ENCODE data around the gene SCN1B. TPM values are rescaled to one million over a fixed set of nuclear protein-coding genes. Genes with fewer than 3 reads are reported as not detected.

Gene SCN1B
- polyA plus RNA-seq, 1 experiment = 5.7 TPM

GRCh38 chr19:35080613-35081170 is 50.4 kb downstream of the SCN1B start:
- no peak overlapping the region for H3K4me3 ChIP-seq (ENCODE audit: low read depth, low read length)
- DNase-seq (ENCODE audit: low read depth, low spot score) = no peak
- H3K27ac ChIP-seq (ENCODE audit: low read depth, low read length) = no peak overlapping the region
- peaks cover 4% of the 10 kb centered on the region for H3K9me3 ChIP-seq (ENCODE audit: control insufficient read depth, insufficient read depth, low read length)
- no peaks in the 10 kb centered on the region for H3K27me3 ChIP-seq (ENCODE audit: control insufficient read depth, insufficient read depth, low read length)
- TF ChIP-seq, protein P1, sequence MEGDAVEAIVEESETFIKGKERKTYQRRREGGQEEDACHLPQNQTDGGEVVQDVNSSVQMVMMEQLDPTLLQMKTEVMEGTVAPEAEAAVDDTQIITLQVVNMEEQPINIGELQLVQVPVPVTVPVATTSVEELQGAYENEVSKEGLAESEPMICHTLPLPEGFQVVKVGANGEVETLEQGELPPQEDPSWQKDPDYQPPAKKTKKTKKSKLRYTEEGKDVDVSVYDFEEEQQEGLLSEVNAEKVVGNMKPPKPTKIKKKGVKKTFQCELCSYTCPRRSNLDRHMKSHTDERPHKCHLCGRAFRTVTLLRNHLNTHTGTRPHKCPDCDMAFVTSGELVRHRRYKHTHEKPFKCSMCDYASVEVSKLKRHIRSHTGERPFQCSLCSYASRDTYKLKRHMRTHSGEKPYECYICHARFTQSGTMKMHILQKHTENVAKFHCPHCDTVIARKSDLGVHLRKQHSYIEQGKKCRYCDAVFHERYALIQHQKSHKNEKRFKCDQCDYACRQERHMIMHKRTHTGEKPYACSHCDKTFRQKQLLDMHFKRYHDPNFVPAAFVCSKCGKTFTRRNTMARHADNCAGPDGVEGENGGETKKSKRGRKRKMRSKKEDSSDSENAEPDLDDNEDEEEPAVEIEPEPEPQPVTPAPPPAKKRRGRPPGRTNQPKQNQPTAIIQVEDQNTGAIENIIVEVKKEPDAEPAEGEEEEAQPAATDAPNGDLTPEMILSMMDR (IDR thresholded peaks at IDR 0.05; ENCODE audit: low read depth, low read length) = no peak
- ChIA-PET POLR2A (no interaction called here), CTCF (interaction anchor here (1.0 to 3.4 kb wide), 4 partner anchors 10 to 55 kb away, joined by 3 to 11 read pairs (median 6); partner anchors contain the start of gene LGI4)

GRCh38 chr19:35081201-35081600 is 50.9 kb downstream of the SCN1B start:
- ChIA-PET CTCF (interaction anchor here (1.0 to 3.4 kb wide), 4 partner anchors 9 to 54 kb away, joined by 3 to 11 read pairs (median 6); partner anchors contain the start of gene LGI4), POLR2A (no interaction called here)
- Histone ChIP-seq H3K9me3 (ENCODE audit: control insufficient read depth, insufficient read depth, low read length) (peaks cover 4% of the 10 kb centered on the region), H3K27ac (ENCODE audit: low read depth, low read length) (no peak overlapping the region), H3K4me3 (ENCODE audit: low read depth, low read length) (no peak overlapping the region), H3K27me3 (ENCODE audit: control insufficient read depth, insufficient read depth, low read length) (no peaks in the 10 kb centered on the region)
- TF ChIP-seq, protein P1 (IDR thresholded peaks at IDR 0.05; ENCODE audit: low read depth, low read length) = no peak
- no peak for DNase-seq (ENCODE audit: low read depth, low spot score)

GRCh38 chr19:35083691-35084508 is 53.6 kb downstream of the SCN1B start:
- peaks cover 4% of the 10 kb centered on the region for H3K9me3 ChIP-seq (ENCODE audit: control insufficient read depth, insufficient read depth, low read length)
- no peaks in the 10 kb centered on the region for H3K27me3 ChIP-seq (ENCODE audit: control insufficient read depth, insufficient read depth, low read length)
- no peak overlapping the region for H3K4me3 ChIP-seq (ENCODE audit: low read depth, low read length)
- TF ChIP-seq, protein P1 (IDR thresholded peaks at IDR 0.05; ENCODE audit: low read depth, low read length) = no peak
- POLR2A ChIA-PET = no interaction called here
- no peak for DNase-seq (ENCODE audit: low read depth, low spot score)
- no peak overlapping the region for H3K27ac ChIP-seq (ENCODE audit: low read depth, low read length)
- CTCF ChIA-PET = interaction anchor here (0.7 to 3.6 kb wide), 2 partner anchors 17 to 411 kb away, joined by 4 to 22 read pairs; no protein-coding TSS in a partner anchor

GRCh38 chr19:35084509-35084762 is 54.2 kb downstream of the SCN1B start:
- TF ChIP-seq, protein P1 (IDR thresholded peaks at IDR 0.05; ENCODE audit: low read depth, low read length) = no peak
- no peak overlapping the region for H3K27ac ChIP-seq (ENCODE audit: low read depth, low read length)
- ChIA-PET CTCF (interaction anchor here (0.7 to 3.6 kb wide), 2 partner anchors 18 to 411 kb away, joined by 4 to 22 read pairs; no protein-coding TSS in a partner anchor), POLR2A (no interaction called here)
- no peak overlapping the region for H3K4me3 ChIP-seq (ENCODE audit: low read depth, low read length)
- peaks cover 4% of the 10 kb centered on the region for H3K9me3 ChIP-seq (ENCODE audit: control insufficient read depth, insufficient read depth, low read length)
- no peak for DNase-seq (ENCODE audit: low read depth, low spot score)
- no peaks in the 10 kb centered on the region for H3K27me3 ChIP-seq (ENCODE audit: control insufficient read depth, insufficient read depth, low read length)

DNA sequence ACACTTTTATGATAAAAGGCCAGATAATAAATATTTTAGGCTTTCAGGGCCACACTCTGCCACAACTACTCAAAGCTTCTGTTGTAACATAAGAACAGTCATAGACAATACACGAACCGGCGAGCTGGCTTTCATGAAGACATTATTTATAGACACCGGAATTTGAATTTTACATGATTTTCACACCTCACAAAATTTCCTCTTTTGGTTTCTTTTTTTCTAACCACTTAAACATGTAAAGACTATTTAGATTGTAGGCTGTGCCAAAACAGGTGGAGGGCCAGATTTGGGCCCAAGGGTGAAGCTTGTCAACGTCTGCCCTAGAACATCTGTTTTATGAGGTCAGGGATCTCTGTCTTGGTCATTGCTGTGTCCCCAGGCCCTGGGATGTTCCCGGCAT is 55.7 kb downstream of the SCN1B start:
- Histone ChIP-seq H3K27me3 (ENCODE audit: control insufficient read depth, insufficient read depth, low read length) (no peaks in the 10 kb centered on the region), H3K27ac (ENCODE audit: low read depth, low read length) (no peak overlapping the region), H3K4me3 (ENCODE audit: low read depth, low read length) (no peak overlapping the region), H3K9me3 (ENCODE audit: control insufficient read depth, insufficient read depth, low read length) (peaks cover 4% of the 10 kb centered on the region)
- TF ChIP-seq, protein P1 (IDR thresholded peaks at IDR 0.05; ENCODE audit: low read depth, low read length) = no peak
- DNase-seq (ENCODE audit: low read depth, low spot score) = no peak
- POLR2A ChIA-PET = no interaction called here
- CTCF ChIA-PET = interaction anchor here (2.1 to 3.6 kb wide), 2 partner anchors 19 to 42 kb away, joined by 5 to 22 read pairs; no protein-coding TSS in a partner anchor

Data from AG04450 (cell line).